GM12864 (cell line): ENCODE data around the gene TBCK.

Experiments used
- DNase-seq: peaks from one replicate; pipeline ENCODE4 v3.0.0-alpha.2; 2011; ENCODE audit warnings: low read depth
- H3K4me3 ChIP-seq: 2 replicates; pipeline ENCODE4 v1.5.1; 2011; ENCODE audit warnings: mild to moderate bottlenecking, low read depth, low read length, control low read depth
- CTCF ChIP-seq: IDR thresholded peaks from 2 replicates; pipeline ENCODE4 v1.5.1; 2011; ENCODE audit warnings: low read depth, mild to moderate bottlenecking, moderate library complexity, low read length, control low read depth, inconsistent platforms; ENCODE audit errors: missing control alignments

TBCK gene

GRCh38 chr4:106303548-106304281, 12.3 kb downstream of the TBCK start:
- no peak overlapping the region for H3K4me3 ChIP-seq
- no peak for TF ChIP-seq CTCF
- no peak for DNase-seq

GRCh38 chr4:106302062-106302438, 14.0 kb downstream of the TBCK start:
- DNase-seq, result no peak
- TF ChIP-seq CTCF, result no peak
- H3K4me3 ChIP-seq, result no peak overlapping the region

- no peak for DNase-seq
- no peak overlapping the region for H3K4me3 ChIP-seq
Observed at GRCh38 chr4:106301393-106302061, 14.5 kb downstream of the TBCK start.

GRCh38 chr4:106299977-106300376, 16.0 kb downstream of the TBCK start:
- TF ChIP-seq CTCF, result no peak

More at GRCh38 chr4:106301393-106302061, 14.5 kb downstream of the TBCK start:
- TF ChIP-seq CTCF, result no peak

DNA sequence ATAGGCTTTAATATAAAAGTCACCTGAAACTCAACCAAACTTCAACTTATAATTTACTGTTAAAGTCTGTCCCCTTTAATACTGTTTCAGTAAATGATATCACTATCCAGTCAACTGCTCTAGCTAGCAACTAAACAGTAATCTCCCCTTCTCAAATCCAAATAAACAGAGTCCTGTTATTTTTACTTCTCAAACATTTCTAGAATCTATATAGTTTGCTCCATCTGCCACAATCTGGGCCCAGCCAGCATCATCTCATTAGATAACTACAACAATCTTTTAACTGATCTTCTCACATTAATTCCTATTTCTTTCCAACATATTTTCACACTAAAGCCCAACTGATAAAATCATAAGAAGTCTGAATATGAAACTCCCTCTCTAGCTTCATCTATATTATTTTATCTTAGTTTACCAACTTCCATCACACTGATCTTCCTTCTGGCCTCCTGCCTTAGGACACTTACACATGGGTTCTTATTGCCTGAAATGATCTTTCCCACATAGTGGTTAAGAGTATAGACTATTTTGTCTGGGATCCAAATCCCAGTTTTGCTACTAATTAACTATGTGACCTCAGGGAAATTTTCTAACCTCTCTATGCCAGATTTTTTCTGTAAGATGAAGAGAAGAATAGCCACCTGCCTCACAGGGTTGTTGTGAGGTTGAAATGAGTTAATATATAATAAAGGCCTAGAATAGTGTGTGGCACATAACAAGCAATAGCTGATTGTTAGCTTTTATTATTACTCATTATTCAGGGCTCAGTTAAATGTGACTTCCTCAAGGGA, 18.6 kb downstream of the TBCK start:
- no peak for TF ChIP-seq CTCF
- no peak for DNase-seq
- no peak overlapping the region for H3K4me3 ChIP-seq

More at GRCh38 chr4:106299977-106300376, 16.0 kb downstream of the TBCK start:
- no peak overlapping the region for H3K4me3 ChIP-seq
- DNase-seq, result no peak

DNA sequence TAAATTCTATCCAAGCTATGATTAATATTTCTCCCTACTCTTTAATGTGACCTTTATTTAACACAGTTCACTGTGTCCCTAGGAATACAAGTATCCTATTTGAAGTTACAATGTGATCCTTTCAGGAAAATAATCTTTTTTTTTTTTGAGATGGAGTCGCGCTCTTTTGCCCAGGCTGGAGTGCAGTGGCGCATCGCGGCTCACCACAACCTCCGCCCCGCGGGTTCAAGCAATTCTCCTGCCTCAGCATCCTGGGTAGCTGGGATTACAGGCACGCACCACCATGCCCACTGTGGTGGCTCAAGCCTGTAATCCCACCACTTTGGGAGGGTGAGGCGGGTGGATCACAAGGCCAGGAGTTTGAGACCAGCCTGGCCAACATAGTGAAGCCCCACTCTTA, 21.9 kb downstream of the TBCK start:
- no peak for TF ChIP-seq CTCF
- no peak for DNase-seq
- H3K4me3 ChIP-seq, result no peak overlapping the region
